Parathyroid adenoma (tissue), 2 donors: ENCODE measurements around the gene STPG3.

Source experiments
- H2AFZ ChIP-seq: fragments of 300-600 bp; sonication (generic); one replicate; pipeline ENCODE4 v1.7.0; 2017; ENCODE audit warnings: antibody characterized with exemption, mild to moderate bottlenecking
- H3K27ac ChIP-seq: fragments of 300-600 bp; sonication (generic); one replicate; pipeline ENCODE4 v1.7.0; 2017
- H3K27me3 ChIP-seq: fragments of 300-600 bp; sonication (generic); one replicate; pipeline ENCODE4 v1.7.0; 2017; ENCODE audit warnings: low read length; ENCODE audit not compliant: control insufficient read depth, insufficient read depth
- H3K36me3 ChIP-seq: fragments of 300-600 bp; sonication (generic); one replicate; pipeline ENCODE4 v1.7.0; 2017; ENCODE audit warnings: low read length; ENCODE audit not compliant: control insufficient read depth, insufficient read depth
- H3K4me1 ChIP-seq: fragments of 300-600 bp; sonication (generic); one replicate; pipeline ENCODE4 v1.7.0; 2017; ENCODE audit warnings: control low read depth
- H3K4me2 ChIP-seq: fragments of 300-600 bp; sonication (generic); one replicate; pipeline ENCODE4 v1.7.0; 2017; ENCODE audit warnings: low read length
- H3K4me3 ChIP-seq: fragments of 300-600 bp; sonication (generic); one replicate; pipeline ENCODE4 v1.7.0; 2017; ENCODE audit warnings: low read depth, low read length
- H3K79me2 ChIP-seq: fragments of 300-600 bp; sonication (generic); one replicate; pipeline ENCODE4 v1.7.0; 2017; ENCODE audit warnings: control low read depth
- H3K9ac ChIP-seq: fragments of 300-600 bp; sonication (generic); one replicate; pipeline ENCODE4 v1.7.0; 2017; ENCODE audit warnings: mild to moderate bottlenecking
- H3K9me3 ChIP-seq: fragments of 300-600 bp; sonication (generic); one replicate; pipeline ENCODE4 v1.7.0; 2017; ENCODE audit warnings: low read length; ENCODE audit not compliant: control insufficient read depth
- TF ChIP-seq, protein P1 (sequence below): fragments of 300-600 bp; sonication (generic); IDR thresholded peaks from one replicate; pipeline ENCODE4 v1.7.0; 2017; ENCODE audit warnings: antibody characterized with exemption, mild to moderate bottlenecking
- donor health status: primary hyperparathyroidism.

Gene STPG3

DNA sequence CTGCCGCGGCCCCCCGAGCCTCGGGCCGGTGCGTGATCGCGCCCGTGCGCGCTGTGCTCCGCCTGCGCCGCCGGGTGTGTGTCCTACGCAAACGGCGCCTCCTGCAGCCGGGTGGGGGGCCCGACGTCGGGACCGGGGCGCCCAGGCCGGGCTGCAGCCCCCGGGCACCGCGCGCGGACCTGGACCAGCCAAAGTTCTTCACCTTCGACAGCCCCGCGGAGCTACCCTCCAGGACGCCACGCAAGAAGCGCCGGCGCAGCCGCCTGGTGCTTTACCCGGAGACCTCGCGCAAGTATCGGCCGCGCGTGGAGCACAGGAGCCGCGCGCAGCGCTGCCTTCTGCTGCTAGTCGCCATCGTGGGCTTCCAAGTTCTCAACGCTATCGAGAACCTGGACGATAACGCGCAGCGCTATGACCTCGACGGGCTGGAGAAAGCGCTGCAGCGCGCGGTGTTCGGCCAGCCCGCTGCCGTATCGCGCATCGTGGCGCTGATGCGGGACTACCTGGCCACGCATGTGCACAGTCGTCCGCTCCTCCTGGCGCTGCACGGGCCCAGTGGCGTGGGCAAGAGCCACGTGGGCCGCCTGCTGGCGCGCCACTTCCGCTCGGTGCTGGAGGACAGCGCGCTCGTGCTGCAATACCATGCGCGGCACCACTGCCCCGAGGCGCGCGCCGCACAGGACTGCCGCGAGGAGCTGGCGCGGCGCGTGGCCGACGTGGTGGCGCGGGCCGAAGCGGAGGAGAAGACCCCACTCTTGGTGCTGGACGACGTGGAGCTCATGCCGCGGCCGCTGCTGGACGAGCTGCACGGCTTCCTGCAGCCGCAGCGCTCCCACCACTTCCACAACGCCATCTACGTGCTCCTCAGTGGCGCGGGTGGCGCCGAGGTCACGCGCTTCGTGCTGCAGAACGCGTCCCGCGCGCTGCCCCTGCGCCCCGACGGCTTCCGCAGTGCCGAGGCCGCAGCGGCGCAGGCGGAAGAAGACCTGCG, 27.9 kb downstream of the STPG3 start:
- H3K36me3 ChIP-seq: no peaks in the 10 kb centered on the region
- no peak overlapping the region for H2AFZ ChIP-seq
- H3K27me3 ChIP-seq: no peaks in the 10 kb centered on the region
- H3K4me1 ChIP-seq: no peaks in the 10 kb centered on the region
- no peak overlapping the region for H3K4me3 ChIP-seq
- no peak overlapping the region for H3K9ac ChIP-seq
- no peaks in the 10 kb centered on the region for H3K9me3 ChIP-seq
- no peak overlapping the region for H3K27ac ChIP-seq
- TF ChIP-seq, protein P1, sequence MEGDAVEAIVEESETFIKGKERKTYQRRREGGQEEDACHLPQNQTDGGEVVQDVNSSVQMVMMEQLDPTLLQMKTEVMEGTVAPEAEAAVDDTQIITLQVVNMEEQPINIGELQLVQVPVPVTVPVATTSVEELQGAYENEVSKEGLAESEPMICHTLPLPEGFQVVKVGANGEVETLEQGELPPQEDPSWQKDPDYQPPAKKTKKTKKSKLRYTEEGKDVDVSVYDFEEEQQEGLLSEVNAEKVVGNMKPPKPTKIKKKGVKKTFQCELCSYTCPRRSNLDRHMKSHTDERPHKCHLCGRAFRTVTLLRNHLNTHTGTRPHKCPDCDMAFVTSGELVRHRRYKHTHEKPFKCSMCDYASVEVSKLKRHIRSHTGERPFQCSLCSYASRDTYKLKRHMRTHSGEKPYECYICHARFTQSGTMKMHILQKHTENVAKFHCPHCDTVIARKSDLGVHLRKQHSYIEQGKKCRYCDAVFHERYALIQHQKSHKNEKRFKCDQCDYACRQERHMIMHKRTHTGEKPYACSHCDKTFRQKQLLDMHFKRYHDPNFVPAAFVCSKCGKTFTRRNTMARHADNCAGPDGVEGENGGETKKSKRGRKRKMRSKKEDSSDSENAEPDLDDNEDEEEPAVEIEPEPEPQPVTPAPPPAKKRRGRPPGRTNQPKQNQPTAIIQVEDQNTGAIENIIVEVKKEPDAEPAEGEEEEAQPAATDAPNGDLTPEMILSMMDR: no peak
- H3K4me2 ChIP-seq: no peak overlapping the region
- H3K79me2 ChIP-seq: no peaks in the 10 kb centered on the region

DNA sequence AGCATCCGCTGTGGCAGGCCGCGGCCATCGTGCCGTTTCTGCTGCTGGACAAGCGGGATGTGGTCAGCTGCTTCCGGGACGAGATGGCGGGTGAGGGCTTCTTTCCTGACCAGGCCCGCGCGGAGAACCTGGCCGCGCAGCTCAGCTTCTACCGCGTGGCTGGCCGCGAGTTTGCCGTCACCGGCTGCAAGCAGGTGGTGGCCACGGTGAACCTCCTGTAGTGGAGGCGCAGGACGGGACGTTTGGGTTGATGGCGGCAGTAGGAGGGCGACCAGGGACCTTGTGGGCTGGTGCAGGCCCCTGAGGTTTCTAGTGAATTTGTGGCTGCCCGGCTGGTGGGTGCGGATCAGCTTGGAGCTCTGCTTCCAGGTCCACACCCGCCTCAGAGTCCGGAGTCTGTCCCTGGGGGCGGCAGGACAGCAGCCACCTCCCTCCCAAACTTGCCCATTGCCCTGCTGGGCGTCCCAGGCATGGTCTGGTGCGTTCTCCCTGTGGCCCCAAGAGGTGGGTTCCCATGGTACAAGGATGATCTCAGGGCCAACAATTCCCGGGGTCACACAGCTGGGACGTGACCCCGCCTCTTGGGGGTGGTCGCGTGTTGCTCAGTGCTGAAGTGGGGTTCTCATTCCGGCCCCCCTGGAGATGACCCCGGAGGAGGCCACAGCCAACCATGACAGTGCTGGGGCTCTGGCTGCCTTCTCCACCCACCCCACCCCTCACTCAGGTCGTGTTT, 28.8 kb downstream of the STPG3 start:
- no peak overlapping the region for H3K4me3 ChIP-seq
- TF ChIP-seq, protein P1: no peak
- H3K27ac ChIP-seq: no peak overlapping the region
- no peak overlapping the region for H2AFZ ChIP-seq
- no peaks in the 10 kb centered on the region for H3K36me3 ChIP-seq
- H3K9ac ChIP-seq: no peak overlapping the region
- H3K27me3 ChIP-seq: no peaks in the 10 kb centered on the region
- H3K9me3 ChIP-seq: no peaks in the 10 kb centered on the region
- H3K4me1 ChIP-seq: no peaks in the 10 kb centered on the region
- no peaks in the 10 kb centered on the region for H3K79me2 ChIP-seq
- H3K4me2 ChIP-seq: no peak overlapping the region

DNA sequence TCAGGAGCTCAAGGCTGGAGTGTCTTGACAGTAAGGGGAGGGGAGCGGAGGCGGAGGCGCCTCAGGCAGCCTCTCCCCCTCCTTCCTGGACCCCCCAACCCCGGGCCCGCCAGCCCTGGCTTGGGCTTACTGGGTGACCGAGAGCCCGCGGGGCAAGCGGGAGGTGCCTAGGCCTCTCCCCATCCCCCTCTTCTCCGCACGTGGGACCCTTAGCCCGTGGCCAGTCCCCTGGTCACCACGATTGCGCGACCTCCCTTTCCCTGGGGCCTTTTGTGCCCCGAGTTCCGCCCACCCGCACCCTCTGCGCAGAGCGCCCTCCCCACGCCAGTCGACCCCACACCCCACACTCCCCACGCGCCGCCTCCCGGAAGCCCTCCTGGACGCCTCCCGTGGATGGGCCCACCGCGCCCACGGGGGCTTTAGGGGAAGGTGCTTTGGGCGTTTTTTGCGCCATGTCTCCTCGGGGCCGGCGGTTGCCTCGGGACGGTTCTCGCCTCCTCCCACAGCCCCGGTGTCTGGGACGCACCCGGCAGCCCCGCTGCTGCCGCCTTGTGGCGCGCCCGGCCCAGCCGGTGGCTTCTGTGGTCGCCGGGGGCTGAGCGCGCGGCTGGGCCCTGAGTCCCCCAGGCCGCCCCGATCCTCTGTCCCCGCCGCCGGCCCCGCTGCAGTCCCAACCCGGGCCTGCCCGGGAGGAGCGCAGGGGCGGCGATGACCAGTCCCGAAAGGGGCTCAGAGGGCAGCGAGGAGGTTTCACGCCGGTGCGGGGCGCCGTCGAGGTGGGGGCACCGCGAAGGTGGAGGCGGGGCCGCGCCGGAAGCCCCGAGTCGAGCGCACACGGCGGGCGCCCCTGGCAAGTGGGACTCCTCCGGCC, 29.6 kb downstream of the STPG3 start:
- no peak overlapping the region for H3K27ac ChIP-seq
- no peaks in the 10 kb centered on the region for H3K9me3 ChIP-seq
- H3K4me2 ChIP-seq: no peak overlapping the region
- no peaks in the 10 kb centered on the region for H3K4me1 ChIP-seq
- no peaks in the 10 kb centered on the region for H3K79me2 ChIP-seq
- TF ChIP-seq, protein P1: no peak
- H3K27me3 ChIP-seq: no peaks in the 10 kb centered on the region
- no peaks in the 10 kb centered on the region for H3K36me3 ChIP-seq
- H2AFZ ChIP-seq: no peak overlapping the region
- H3K9ac ChIP-seq: no peak overlapping the region
- no peak overlapping the region for H3K4me3 ChIP-seq

DNA sequence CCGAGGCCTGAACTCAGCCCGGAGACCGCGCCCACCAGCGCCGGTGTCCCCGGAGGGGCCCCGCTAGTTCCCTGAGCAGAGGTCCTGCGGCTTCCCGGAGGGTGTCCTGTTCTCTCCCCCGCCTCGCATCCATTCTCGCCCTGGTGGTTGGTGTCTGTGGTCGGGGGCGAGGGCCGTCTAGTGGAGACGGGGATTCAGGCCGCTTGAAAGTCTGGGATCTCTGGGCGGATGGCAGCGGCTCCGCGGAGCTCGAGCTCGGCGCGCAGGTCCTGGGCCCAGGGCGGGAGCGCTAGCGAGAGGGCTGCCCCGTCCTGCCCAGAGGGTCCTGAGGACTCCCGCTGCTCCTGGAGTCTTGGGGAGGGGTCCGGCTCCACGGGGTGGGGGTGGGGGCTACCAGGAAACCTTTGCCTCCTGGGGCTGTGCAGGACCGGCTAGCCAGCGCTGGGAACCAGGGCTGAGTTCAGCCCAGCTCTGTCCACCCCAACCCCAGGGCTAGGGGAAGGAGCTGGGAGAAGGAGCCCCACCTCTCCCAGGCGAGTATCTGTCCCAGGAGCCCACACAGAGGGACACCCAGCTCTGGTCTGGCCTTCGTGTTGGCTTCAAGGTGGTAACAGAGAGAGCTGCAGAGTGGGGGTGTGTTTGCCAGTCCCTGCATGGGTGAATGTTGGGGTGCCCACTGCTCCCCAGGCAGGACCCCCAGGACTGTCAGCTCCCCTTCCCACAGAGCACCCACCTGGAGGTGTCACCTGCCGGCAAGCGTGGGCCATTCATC, 30.4 kb downstream of the STPG3 start:
- Histone ChIP-seq H3K27ac (no peak overlapping the region), H3K9me3 (no peaks in the 10 kb centered on the region), H3K4me2 (no peak overlapping the region), H3K27me3 (no peaks in the 10 kb centered on the region), H2AFZ (no peak overlapping the region), H3K36me3 (no peaks in the 10 kb centered on the region), H3K79me2 (no peaks in the 10 kb centered on the region), H3K4me1 (no peaks in the 10 kb centered on the region), H3K4me3 (no peak overlapping the region), H3K9ac (no peak overlapping the region)
- TF ChIP-seq, protein P1: no peak
